DMS 273 (cell line): Measurements from ENCODE around the gene TAGAP.
"Not testable (repeated sequence)": the region's sequence is repeated elsewhere in the genome, so short reads cannot be mapped to it uniquely, and the experiment has no call there.

Experiments used
- DNase-seq: peaks from one replicate; lab custom pipeline; 2025; ENCODE audit not compliant: unreplicated experiment; lab: John Stamatoyannopoulos, UW

Gene TAGAP

DNA sequence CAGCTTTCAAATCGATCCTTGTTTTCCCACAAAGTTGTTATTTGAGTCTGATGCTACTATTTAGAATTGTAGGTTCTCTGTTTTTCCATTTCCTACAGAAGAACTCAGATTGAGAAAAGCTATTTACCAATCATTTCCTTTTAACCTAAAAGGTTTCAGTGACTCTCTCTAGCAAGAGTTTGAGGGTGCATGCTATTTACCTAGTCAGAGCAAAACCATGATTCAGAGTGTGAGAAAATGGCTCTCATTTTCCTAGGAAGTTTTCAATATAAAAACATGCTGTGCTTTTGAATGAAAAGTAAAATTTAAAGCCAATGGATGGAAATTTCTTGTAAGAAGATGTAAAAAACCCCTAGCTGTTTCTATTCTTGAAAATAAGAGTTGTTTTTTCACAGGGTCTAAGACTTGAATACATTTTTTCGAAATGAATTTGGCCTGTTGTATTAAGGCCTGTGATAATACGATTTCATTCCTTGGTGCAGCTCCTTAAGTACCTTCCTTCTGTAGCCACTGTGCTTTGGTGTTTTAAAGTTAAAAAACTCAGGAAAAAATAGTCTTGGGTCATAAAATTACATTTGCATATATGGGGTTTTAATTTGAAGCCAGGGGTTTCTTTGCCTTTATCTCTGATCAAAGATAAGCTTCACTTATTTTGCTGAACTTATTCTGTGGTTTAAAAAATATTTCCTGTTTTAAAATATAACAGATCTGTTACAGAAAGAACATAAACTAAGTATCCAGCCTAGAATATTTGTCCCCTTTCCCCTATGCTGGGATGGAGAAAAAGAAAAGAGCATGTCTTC is 26.8 kb downstream of the TAGAP start:
- DNase-seq: no peak

DNA sequence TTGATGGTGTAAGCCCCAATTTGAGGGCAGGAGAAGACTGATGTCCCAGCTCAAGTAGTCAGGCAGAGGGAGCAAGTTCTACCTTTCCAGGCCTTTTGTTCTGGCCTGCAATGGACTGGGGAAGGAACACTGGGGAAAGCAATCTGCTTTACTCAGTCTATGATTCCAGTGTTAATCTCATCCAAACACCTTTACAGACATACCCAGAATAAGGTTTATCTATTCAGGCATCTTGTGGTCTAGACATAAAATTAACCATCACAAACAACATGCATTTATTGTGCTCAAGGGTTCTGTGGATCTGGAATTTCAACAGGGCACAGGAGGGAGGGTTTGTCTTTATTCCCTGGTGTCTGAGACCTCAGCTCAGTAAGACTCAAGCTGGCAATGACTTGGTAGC is 30.4 kb downstream of the TAGAP start:
- DNase-seq: no peak

DNA sequence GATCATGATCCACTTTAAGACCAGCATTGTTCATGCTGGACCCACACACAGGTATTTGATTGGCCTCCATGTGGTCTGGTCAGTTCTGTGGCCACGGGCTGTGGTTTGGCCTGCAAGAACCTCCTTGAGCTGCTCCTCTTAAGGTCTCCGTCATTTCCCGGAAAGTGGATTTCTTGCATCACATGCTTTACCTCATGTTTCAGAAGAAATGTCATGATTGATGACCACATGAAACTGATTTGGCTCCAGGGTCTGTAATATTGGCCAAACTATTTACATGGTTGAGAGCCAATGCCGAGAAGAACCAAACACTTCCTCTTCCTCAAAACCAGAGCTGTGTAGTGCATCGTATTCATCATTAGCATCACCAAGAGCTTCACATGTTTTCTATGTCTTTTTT is 31.6 kb downstream of the TAGAP start:
- no peak for DNase-seq

DNA sequence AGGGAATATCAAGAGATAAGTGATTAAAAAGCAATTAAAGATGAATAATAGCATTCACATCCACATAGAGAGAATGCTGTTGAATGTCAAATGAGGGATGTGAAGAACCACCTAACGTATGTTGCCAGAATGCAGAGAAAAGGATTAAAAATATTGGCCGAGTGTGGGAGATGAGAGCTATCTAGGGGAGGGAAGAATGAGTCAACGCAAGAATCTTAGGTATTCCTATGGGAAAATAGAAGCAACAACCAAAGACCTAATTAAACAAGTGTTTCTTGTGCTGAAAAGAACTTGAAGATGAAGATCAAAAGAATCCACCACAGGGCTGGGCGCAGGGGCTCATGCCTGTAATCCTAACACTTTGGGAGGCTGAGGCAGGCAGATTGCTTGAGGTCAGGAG is 32.6 kb downstream of the TAGAP start:
- DNase-seq: no peak

DNA sequence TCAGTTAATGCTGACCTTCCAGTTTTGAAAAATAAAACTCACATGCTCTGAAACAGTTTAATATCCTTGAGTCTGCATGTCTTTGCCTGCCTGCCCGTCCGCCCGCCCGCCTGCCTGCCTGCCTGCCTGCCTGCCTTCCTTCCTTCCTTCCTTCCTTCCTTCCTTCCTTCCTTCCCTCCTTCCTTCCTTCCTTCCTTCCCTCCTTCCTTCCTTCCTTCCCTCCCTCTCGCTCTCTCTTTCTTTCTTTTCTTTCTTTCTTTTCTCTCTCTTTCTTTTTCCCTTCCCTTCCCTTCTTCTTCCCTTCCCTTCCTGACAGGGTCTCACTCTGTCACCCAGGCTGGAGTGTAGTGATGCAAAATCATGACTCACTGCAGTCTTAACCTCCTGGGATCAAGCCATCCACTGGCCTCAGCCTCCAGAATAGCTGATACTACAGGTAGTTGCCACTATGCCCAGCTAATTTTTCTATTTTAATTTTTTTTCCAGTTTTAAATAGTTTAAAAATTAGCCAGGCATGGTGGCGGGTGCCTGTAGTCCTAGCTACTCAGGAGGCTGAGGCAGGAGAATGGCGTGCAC is 34.7 kb downstream of the TAGAP start:
- not testable (repeated sequence) for DNase-seq

DNA sequence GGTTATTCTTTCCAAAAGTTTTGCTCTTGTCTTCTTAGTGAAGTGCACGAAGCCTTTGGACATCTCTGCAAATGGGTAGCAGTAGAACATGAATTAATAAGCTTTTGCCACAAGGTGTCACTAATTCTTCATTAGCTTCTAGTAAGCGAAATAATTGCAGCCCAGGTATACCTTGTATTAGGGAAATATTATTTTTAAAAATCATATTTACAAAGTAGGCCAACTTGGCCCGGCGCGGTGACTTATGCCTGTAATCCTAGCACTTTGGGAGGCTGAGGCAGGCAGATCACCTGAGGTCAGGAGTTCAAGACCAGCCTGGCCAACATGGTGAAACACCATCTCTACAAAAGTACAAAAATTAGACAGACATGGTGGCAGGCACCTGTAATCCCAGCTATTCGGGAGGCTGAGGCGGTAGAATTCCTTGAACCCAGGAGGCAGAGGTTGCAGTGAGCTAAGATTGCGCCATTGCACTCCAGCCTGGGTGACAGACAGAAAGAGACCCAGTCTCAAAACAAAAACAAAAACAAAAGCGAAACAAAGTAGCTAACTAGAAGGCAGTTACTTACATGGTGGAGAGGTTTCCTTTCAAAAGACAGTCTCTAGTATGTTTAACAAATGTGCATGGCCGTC is 36.0 kb downstream of the TAGAP start:
- peak; percentile 71 for DNase-seq

DNA sequence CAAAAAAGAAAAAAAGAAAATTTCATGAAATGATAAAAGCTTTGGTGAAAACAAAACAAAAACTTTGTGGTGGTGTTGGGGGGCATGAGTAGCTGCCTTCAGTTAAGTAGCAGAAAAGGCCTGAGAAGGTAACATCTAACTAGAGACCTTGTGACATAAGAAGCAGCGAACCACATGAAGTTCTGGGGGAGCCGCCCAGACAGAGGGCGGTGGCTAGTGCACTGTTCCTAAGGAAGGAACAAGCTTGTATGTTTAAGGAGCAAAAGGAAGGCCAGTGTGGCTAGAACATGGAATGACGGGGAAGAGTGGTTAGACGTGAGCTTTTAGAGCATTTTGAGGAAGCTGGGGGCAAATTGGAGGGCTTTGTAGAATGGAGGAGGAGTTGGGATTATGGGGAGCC is 37.3 kb downstream of the TAGAP start:
- DNase-seq: no peak

DNA sequence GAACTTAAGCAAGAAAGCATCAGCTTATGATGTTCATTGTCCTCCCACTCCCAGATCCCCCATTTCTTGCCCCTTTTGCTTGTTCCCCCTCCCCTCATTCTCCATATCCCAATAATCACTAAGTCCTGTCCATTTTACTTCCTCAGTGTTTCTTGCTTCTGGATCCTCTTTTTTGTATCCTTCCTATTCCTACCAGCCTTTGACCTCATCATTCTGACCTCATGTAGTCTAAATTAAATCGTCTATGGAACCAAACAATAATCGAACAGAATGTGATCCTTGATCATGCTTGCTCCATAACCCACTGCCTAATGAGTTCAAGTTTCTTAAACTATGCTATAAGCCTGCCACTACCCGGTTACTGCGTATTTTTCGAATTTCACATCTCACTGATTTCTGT is 39.4 kb downstream of the TAGAP start:
- no peak for DNase-seq

DNA sequence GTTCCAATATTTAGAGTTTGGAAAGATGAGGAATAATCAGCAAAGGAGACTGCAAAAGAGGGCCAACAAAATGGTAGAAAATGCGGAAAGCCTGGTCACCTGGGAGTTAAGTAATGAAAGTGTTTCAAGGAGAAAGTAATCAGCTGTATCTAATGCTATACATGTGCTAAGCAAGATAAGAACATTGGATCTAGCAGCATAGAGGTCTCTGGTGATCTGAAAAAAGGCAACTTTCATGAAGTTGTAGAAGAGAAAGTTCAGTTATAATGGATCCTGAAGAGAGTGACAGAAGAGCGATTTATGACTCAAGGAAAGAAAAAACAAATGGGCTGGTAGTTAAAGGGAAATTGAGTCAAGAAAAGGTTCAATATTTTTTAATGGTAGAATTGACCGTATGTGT is 40.2 kb downstream of the TAGAP start:
- DNase-seq: no peak

DNA sequence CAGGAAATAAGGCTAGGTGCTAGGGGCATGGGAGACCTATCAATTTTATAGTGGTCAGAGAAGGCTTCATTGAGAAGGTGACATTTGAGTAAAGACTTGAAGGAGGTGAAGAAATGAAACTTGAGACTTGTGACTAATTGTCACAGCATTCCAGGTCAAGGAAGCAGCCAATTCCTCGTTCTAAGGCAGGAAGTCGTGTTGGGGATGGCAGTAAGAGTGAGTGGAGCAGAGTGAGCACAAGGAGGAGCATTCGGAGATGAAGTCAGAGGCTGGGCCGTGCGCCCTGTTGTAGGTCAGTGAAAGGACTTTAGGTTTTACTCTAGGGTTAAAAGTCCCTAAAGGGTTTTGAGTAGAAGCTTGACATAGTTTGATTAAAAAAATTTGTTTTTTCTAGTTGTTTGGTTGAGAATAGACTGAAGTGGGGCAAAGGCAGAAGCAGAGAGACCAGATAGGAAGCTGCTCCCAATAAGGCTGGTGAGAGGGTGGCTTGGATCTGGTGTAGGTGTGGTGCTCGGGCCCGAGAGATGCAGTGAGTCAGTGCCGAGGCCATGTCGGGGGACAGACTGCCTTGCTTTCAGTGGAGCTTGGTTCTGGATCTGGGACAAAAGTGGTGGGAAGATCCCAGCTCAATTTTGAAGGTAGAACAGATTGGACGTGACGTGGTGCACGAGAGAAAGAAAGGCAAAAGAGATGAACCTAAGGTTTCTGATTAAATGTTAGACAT is 42.2 kb downstream of the TAGAP start:
- DNase-seq: no peak

DNA sequence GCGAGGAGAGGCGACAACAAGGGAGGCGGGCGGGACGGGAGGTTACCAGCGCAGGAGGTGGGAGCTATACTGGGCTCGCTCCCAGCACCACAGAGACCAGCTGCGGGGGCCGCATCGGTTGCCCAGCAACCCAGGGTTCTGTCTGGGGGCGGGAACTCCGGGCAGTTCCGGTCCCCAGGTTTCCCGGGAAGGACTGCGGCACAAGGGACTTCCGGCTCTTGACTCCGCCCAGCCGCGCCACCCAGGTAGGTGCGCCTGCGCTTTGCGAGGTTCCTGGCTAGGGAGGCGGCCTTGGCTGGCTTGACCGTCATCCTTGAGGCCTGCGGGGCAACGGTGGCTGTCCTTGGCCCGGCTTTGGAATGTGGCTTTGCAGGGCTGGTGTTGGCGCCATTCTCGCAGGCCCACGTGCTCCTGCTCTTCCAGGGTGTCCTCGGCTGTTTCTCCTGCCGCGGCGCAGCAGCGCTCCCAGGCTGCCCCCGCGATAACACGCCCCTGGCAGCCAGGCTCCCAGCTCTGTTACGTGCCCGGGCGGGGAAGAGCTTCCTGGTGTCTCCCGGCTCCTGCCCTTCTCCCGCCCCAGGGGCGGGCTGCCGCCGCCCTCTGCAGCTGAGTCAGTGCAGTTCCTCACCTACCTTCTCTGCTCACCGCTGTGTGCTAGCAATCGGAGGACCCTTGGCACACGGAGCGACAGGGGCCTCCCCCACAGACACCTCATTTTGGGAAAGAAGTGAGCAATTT is 45.0 kb downstream of the TAGAP start, which contains the start of gene RSPH3:
RSPH3 (minus strand) TSS at position 537 of the 738 bp plus-strand sequence. CDS start 652 bp downstream, outside the sequence.
- peak; percentile 99 for DNase-seq

DNA sequence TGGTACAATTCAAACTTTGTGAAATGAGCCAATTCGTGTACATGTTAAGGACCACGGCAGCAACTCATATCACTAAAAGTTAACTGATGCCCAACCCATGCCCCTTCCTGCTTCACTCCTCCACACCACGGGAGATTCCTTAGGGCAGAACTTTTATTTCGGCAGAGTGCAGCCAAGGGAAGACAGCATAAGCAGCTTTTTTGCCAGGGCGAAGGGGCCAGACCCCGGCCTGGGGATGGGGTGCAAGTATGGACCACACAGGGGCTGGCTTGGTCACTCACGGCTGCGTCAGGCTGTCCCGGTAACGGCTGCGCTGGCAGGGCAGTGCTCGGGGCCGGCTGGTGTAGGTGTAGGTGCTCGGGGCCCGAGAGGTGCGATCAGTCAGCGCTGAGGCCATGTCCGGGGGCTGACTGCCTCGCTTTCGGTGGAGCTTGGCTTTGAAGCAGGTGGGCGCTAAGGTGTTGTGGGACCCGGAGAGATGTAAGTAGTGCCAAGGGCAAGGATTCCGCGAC is 45.6 kb downstream of the TAGAP start:
- peak; percentile 59 for DNase-seq

DNA sequence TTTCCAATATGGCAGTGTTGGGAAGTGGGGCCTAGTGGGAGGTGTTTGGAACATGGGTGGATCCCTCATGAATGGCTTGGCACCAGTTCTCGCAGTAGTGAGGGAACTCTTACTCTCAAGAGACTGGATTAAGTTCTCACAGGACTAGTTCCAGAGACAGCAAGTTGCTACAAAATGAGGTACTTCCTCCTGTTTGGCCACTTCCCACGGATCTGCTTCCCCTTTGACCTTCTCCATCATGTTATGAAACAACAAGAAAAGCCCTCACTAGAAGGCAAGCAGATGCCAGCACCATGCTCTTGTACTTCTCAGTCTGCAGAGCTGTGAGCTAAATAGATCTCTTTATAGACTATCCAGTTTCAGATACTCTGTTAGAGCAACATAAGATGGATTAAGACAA is 47.9 kb downstream of the TAGAP start:
- no peak for DNase-seq

DNA sequence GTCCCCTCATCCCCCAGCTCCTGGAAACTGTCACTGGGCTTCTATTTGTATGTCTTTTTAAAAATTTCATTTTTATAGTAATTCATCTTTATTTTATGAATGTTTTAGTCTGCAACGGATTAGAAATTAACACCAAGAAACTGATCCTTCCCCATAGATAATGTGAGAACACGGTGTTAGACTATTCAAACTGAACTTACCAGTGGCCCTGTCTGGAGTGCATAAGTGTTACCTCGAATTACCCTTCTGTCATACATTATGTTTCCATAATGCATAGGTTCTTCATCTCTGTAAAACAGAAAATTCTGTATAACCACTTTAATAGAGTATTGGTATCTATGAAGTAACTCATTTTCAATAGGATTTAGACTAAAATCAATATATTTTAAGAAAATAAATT is 51.2 kb downstream of the TAGAP start:
- DNase-seq: no peak

DNA sequence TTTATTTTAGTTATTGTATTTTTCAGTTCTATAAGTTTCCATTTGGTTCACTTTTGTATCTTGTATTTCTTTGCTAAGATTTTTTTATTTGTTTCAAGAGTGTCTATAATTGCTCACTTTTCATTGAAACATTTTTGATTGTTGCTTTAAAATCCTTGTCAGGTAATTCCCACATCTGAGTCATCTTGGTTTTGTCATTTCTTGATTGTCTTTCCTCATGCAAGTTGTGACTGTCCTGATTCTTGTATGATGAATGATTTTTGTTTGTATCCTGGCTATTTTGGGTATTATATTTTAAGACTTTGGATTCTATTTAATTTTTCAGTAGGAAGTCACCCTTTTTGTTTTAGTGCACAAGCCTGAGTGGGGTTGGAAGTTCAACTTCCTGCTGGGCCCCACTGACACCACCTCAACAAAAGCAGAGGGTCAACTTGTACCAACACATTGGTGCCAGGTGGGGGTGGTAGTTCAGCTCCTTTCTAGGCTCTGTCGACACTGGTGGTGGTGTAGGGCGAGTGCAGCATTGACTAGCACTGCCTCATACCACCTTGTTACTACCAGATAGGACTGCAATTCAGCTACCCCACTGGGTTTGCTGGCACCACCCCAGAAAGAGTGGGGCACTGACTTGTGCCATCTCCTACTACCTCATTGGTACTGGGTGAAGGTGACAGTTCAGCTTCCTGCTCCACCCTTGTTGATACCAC is 53.6 kb downstream of the TAGAP start:
- DNase-seq: no peak

DNA sequence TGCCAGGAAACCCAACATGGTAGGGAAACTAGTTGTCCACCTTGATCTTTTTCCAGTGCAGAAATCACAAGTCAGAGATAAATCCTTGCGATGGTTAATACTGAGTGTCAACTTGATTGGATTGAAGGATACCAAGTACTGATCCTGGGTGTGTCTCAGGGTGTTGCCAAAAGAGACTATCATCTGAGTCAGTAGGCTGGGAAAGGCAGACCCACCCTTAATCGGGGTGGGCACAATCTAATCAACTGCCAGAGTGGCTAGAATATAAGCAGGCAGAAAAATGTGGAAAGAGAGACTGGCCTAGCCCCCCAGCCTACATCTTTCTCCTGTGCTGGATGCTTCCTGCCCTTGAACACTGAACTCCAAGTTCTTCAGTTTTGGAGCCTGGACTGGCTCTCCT is 55.1 kb downstream of the TAGAP start:
- DNase-seq: not testable (repeated sequence)

DNA sequence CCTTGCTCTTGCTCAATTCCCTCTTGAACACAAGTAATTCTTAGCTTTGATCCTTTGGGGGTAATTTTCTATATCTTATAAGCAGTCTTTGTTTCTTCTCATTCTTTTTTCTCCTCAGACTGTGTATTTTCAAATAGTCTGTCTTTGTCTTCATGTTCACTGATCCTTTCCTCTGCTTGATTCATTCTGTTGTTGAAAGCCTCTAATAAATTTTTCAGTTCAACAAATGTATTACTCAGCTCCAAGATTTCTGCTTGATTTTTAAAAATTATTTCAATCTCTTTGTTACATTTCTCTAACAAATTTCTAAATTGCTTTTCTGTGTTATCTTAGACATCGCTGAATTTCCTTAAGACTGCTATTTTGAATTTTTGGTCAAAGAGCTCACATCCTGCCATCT is 56.3 kb downstream of the TAGAP start:
- no peak for DNase-seq

DNA sequence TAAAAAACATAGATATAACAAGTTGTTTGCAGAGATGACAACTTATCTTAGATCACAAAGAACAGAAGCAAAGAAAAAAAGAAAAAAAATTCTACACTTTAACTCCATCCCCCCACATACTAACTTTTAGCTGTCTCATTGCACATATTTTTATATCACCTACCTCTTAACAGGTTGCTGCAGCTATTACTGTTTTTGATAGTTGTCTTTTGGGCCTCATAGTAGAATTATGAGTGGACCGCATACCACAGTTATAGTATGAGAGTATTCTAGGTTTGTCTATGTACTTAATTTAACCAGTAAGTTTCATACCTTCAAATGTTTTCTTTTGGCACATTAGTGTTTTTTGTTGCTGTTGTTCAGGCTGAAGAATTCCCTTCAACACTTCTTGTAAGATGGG is 57.1 kb downstream of the TAGAP start:
- no peak for DNase-seq
